22Rv1 (cell line): ENCODE measurements around the gene ARHGEF5.
"Not testable (repeated sequence)": the region's sequence is repeated elsewhere in the genome, so short reads cannot be mapped to it uniquely, and the experiment has no call there.

Source experiments
- CTCF ChIP-seq: fragments of 450-650 bp; IDR thresholded peaks from 2 replicates; pipeline ENCODE4 v1.5.1; 2017; ENCODE audit warnings: mild to moderate bottlenecking
- ZFX ChIP-seq: fragments of 450-650 bp; IDR thresholded peaks from 2 replicates; pipeline ENCODE4 v1.6.1; 2017; ENCODE audit warnings: antibody characterized with exemption, borderline replicate concordance

- not testable (repeated sequence) for TF ChIP-seq CTCF, ZFX
These were observed 14.0 kb downstream of the ARHGEF5 start for GRCh38 chr7:144369221-144369620.
